Subcutaneous adipose tissue (tissue), 4 donors: ENCODE measurements around the gene KLF1. TPM values are rescaled to one million over a fixed set of nuclear protein-coding genes. Genes with fewer than 3 reads are reported as not detected.

Experiments
- small RNA-seq: library from RNA; depleted of rRNA; stranded (forward); fragments of <200 nt; gene quantifications from one replicate; pipeline ENCODE3, GENCODE V24; 2016
- total RNA-seq, 4 donors: library from RNA; depleted of rRNA; stranded (reverse); fragments of >200 nt; gene quantifications; one replicate each; pipeline ENCODE4 v1.1.0, GENCODE V29; 2016
- TF ChIP-seq, protein P1 (sequence below): fragments of 450-650 bp; IDR thresholded peaks from one replicate; pipeline ENCODE4 v1.5.1; 2016; ENCODE audit warnings: low read depth, mild to moderate bottlenecking, control low read depth, antibody characterized with exemption, moderate library complexity

KLF1 gene
- total RNA-seq, 4 donors from 2014 or later: not detected

DNA sequence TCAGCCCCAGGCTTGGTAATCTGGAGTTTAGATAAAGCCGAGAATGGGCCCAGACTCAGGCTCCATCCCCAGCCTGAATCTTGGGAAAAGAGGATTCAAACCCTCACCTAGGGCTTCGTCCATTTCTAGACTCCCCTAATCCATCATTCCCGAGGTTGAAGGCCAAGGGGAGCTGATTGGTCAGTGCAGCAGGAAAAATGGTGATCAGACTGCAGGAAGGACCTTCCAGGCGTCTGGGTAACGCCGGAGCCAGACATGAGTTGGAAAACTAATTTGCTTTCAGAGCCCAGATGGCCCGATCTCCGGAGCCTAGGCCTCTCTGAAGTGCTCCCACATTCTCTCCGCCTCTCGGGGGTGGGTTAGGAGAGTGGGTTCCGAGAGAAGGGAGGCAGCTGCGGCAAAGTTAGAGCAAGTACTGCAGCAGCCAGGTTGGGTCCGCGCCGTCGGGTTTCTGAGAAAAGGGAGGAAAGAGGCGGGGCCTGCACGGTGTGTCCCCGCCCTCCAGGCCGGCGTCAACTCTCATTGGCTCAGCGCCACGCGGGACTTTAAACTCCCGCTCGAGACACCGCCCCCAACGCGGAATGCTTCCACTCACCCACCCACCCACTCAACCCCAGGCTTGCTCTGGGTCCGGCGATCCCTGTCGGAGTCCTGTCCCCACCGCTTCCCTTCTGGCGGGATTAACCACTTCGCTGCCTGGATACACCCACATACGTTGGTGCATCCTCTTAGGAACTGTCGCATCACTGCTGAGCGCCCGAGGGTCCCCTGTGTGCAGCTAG is 51.8 kb downstream of the KLF1 start:
- TF ChIP-seq, protein P1, sequence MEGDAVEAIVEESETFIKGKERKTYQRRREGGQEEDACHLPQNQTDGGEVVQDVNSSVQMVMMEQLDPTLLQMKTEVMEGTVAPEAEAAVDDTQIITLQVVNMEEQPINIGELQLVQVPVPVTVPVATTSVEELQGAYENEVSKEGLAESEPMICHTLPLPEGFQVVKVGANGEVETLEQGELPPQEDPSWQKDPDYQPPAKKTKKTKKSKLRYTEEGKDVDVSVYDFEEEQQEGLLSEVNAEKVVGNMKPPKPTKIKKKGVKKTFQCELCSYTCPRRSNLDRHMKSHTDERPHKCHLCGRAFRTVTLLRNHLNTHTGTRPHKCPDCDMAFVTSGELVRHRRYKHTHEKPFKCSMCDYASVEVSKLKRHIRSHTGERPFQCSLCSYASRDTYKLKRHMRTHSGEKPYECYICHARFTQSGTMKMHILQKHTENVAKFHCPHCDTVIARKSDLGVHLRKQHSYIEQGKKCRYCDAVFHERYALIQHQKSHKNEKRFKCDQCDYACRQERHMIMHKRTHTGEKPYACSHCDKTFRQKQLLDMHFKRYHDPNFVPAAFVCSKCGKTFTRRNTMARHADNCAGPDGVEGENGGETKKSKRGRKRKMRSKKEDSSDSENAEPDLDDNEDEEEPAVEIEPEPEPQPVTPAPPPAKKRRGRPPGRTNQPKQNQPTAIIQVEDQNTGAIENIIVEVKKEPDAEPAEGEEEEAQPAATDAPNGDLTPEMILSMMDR: no peak

DNA sequence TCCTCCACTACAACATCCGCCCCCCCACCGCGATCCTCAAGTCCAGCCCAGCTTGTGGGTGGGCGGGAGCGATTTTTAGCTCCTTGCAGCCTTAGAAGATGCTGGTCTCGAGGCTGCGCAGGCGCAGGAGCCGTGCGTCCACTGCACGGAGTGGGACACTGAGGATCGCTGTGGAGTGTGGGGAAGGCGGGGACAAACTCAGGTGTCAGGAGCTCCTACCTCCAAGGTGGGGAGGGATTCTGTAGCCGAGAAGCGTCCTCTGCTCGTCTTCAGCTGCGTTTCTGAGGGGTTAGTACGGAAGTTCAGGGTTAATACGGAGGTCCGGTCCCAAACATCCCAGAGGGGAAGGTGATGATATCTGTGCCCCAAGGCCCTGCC is 52.4 kb downstream of the KLF1 start, which contains the start of gene RTBDN:
Gene RTBDN, minus strand, starts transcription at position 14 of the 378 bp plus-strand sequence. CDS start 4,600 bp downstream, outside the sequence.
- TF ChIP-seq, protein P1: no peak

Small RNA genes lying within 50 kb of the gene (small RNA-seq; reads per million reads assigned to genes)
- not detected for gene MIR5695
- not detected for gene MIR6794

Other genes starting within 250 kb of the KLF1 start
- 100 to 1,000 TPM in 2 of 4 donors, 10 to 100 TPM in 2; 61.0 to 186 (median 88.5) TPM for gene MAN2B1, start 220.5 kb downstream of the KLF1 start, total RNA-seq
- 10 to 100 TPM in 1 of 4 donors, 1 to 10 TPM in 3; 5.7 to 11.6 (median 8.6) TPM for gene WDR83, start 220.4 kb downstream of the KLF1 start, total RNA-seq
- gene DHPS, start 205.3 kb downstream of the KLF1 start, total RNA-seq: 10 to 100 TPM; 49.9 to 85.7 (median 75.7) TPM
- not detected for gene GNG14, start 199.2 kb downstream of the KLF1 start, total RNA-seq
- gene FBXW9, start 190.6 kb downstream of the KLF1 start, total RNA-seq: 1 to 10 TPM; 2.6 to 3.7 (median 2.7) TPM
- gene TNPO2, start 163.3 kb downstream of the KLF1 start, total RNA-seq: 10 to 100 TPM; 42.6 to 66.3 (median 61.3) TPM
- gene TRIR, start 152.5 kb downstream of the KLF1 start, total RNA-seq: 100 to 1,000 TPM; 163 to 417 (median 304) TPM
- 10 to 100 TPM; 35.1 to 53.5 (median 43.4) TPM for gene GET3, start 149.7 kb downstream of the KLF1 start, total RNA-seq
- not detected for gene BEST2, start 135.4 kb downstream of the KLF1 start, total RNA-seq
- 100 to 1,000 TPM in 1 of 4 donors, 10 to 100 TPM in 3; 17.1 to 290 (median 36.9) TPM for gene HOOK2, start 111.6 kb downstream of the KLF1 start, total RNA-seq
- gene JUNB, start 95.7 kb downstream of the KLF1 start, total RNA-seq: 100 to 1,000 TPM in 3 of 4 donors, 10 to 100 TPM in 1; 77.6 to 304 (median 155) TPM
- gene PRDX2, start 85.4 kb downstream of the KLF1 start, total RNA-seq: 100 to 1,000 TPM; 124 to 217 (median 135) TPM
- 1 to 10 TPM in 1 of 4 donors, not detected in 3; 1.3 TPM for gene THSD8, start 85.1 kb downstream of the KLF1 start, total RNA-seq
- gene RNASEH2A, start 80.6 kb downstream of the KLF1 start, total RNA-seq: 1 to 10 TPM; 3.6 to 7.5 (median 5.1) TPM
- gene RTBDN, start 52.6 kb downstream of the KLF1 start, total RNA-seq: not detected
- under 1 TPM in 1 of 4 donors, not detected in 3; 0.17 TPM for gene MAST1, start 48.7 kb downstream of the KLF1 start, total RNA-seq
- 10 to 100 TPM; 24.9 to 74.8 (median 48.2) TPM for gene DNASE2, start 5.8 kb downstream of the KLF1 start, total RNA-seq
- gene GCDH, start 4.0 kb upstream of the KLF1 start, total RNA-seq: 10 to 100 TPM; 34.9 to 98.5 (median 46.0) TPM
- not detected for gene SYCE2, start 32.1 kb upstream of the KLF1 start, total RNA-seq
- gene FARSA, start 46.5 kb upstream of the KLF1 start, total RNA-seq: 10 to 100 TPM; 20.1 to 28.6 (median 22.9) TPM
- 100 to 1,000 TPM; 222 to 414 (median 307) TPM for gene CALR, start 51.4 kb upstream of the KLF1 start, total RNA-seq
- gene RAD23A, start 58.7 kb upstream of the KLF1 start, total RNA-seq: 100 to 1,000 TPM in 1 of 4 donors, 10 to 100 TPM in 3; 52.2 to 123 (median 84.5) TPM
- gene GADD45GIP1, start 70.0 kb upstream of the KLF1 start, total RNA-seq: 10 to 100 TPM; 25.3 to 48.8 (median 31.7) TPM
- not detected for gene DAND5, start 82.4 kb upstream of the KLF1 start, total RNA-seq
- gene NFIX, start 108.3 kb upstream of the KLF1 start, total RNA-seq: 100 to 1,000 TPM in 1 of 4 donors, 10 to 100 TPM in 3; 32.8 to 102 (median 47.0) TPM
- 10 to 100 TPM; 13.7 to 27.7 (median 21.5) TPM for gene LYL1, start 215.7 kb upstream of the KLF1 start, total RNA-seq
- gene TRMT1, start 229.5 kb upstream of the KLF1 start, total RNA-seq: 10 to 100 TPM; 19.5 to 35.6 (median 27.2) TPM
- gene NACC1, start 231.1 kb upstream of the KLF1 start, total RNA-seq: 10 to 100 TPM in 2 of 4 donors, 1 to 10 TPM in 2; 8.5 to 13.6 (median 9.7) TPM